Measurements from ENCODE around the gene NSUN6. TPM values are rescaled to one million over a fixed set of nuclear protein-coding genes. Genes with fewer than 3 reads are reported as not detected.

Gene NSUN6
- total and polyA plus RNA-seq, 4 donors = 4.1 to 13.5 (median 10.5) TPM

GRCh38 chr10:18567343-18567856 lies 84.0 kb downstream of the NSUN6 start:
- H3K36me3 ChIP-seq (ENCODE audit: control insufficient read depth in 1 of 2, insufficient read depth in 2 of 2, low read length in 1 of 2) = no peaks in the 10 kb centered on the region
- no peaks in the 10 kb centered on the region for H3K27me3 ChIP-seq (ENCODE audit: control insufficient read depth in 1 of 2, insufficient read depth in 2 of 2, low read length in 1 of 2)
- no peaks in the 10 kb centered on the region for H3K4me1 ChIP-seq (ENCODE audit: control insufficient read depth in 1 of 2, insufficient read depth in 2 of 2, low read length in 2 of 2)
- WGBS, 2 donors = 97 to 98% methylated on average over 3 of the region's 3 CpGs
- H3K4me3 ChIP-seq (ENCODE audit: low read length in 2 of 2) = no peak overlapping the region
- ATAC-seq (ENCODE audit: low FRiP score) (no peak), DNase-seq (no peak)
- intact Hi-C loops (cut with DNase I) = no loop called here
- no peak overlapping the region for H3K27ac ChIP-seq (ENCODE audit: low read depth in 1 of 2, low read length in 2 of 2)
- H3K9me3 ChIP-seq (ENCODE audit: control insufficient read depth, low read length) = no peaks in the 10 kb centered on the region

GRCh38 chr10:18566177-18566576 lies 85.2 kb downstream of the NSUN6 start:
- H3K27me3 ChIP-seq (ENCODE audit: control insufficient read depth in 1 of 2, insufficient read depth in 2 of 2, low read length in 1 of 2) = no peaks in the 10 kb centered on the region
- ATAC-seq (ENCODE audit: low FRiP score) (no peak), DNase-seq (no peak)
- H3K4me3 ChIP-seq (ENCODE audit: low read length in 2 of 2) = no peak overlapping the region
- no peaks in the 10 kb centered on the region for H3K36me3 ChIP-seq (ENCODE audit: control insufficient read depth in 1 of 2, insufficient read depth in 2 of 2, low read length in 1 of 2)
- H3K9me3 ChIP-seq (ENCODE audit: control insufficient read depth, low read length) = no peaks in the 10 kb centered on the region
- WGBS, 2 donors = 83 to 97% methylated on average over 4 of the region's 4 CpGs
- H3K4me1 ChIP-seq (ENCODE audit: control insufficient read depth in 1 of 2, insufficient read depth in 2 of 2, low read length in 2 of 2) = no peaks in the 10 kb centered on the region
- intact Hi-C loops (cut with DNase I) = no loop called here
- no peak overlapping the region for H3K27ac ChIP-seq (ENCODE audit: low read depth in 1 of 2, low read length in 2 of 2)

- Histone ChIP-seq H3K27me3 (ENCODE audit: control insufficient read depth in 1 of 2, insufficient read depth in 2 of 2, low read length in 1 of 2) (no peaks in the 10 kb centered on the region), H3K9me3 (ENCODE audit: control insufficient read depth, low read length) (no peaks in the 10 kb centered on the region), H3K4me1 (ENCODE audit: control insufficient read depth in 1 of 2, insufficient read depth in 2 of 2, low read length in 2 of 2) (no peaks in the 10 kb centered on the region), H3K27ac (ENCODE audit: low read depth in 1 of 2, low read length in 2 of 2) (no peak overlapping the region), H3K4me3 (ENCODE audit: low read length in 2 of 2) (no peak overlapping the region), H3K36me3 (ENCODE audit: control insufficient read depth in 1 of 2, insufficient read depth in 2 of 2, low read length in 1 of 2) (no peaks in the 10 kb centered on the region)
- WGBS, 2 donors = 97 to 98% methylated on average over 5 of the region's 5 CpGs
- DNase-seq (no peak), ATAC-seq (ENCODE audit: low FRiP score) (no peak)
- intact Hi-C loops (cut with DNase I) = no loop called here
Measured at GRCh38 chr10:18565006-18565405, 86.4 kb downstream of the NSUN6 start.

GRCh38 chr10:18563003-18563726 lies 88.2 kb downstream of the NSUN6 start:
- H3K36me3 ChIP-seq (ENCODE audit: control insufficient read depth in 1 of 2, insufficient read depth in 2 of 2, low read length in 1 of 2) = no peaks in the 10 kb centered on the region
- no peak overlapping the region for H3K4me3 ChIP-seq (ENCODE audit: low read length in 2 of 2)
- no peak for DNase-seq

GRCh38 chr10:18561861-18562551 lies 89.4 kb downstream of the NSUN6 start:
- H3K27me3 ChIP-seq (ENCODE audit: control insufficient read depth in 1 of 2, insufficient read depth in 2 of 2, low read length in 1 of 2) = no peaks in the 10 kb centered on the region
- no peak for ATAC-seq (ENCODE audit: low FRiP score)
- 97 to 98% methylated on average over 8 of the region's 8 CpGs for WGBS, 2 donors
- H3K9me3 ChIP-seq (ENCODE audit: control insufficient read depth, low read length) = no peaks in the 10 kb centered on the region
- DNase-seq = no peak
- no peak overlapping the region for H3K4me3 ChIP-seq (ENCODE audit: low read length in 2 of 2)
- intact Hi-C loops (cut with DNase I) = no loop called here
- no peaks in the 10 kb centered on the region for H3K4me1 ChIP-seq (ENCODE audit: control insufficient read depth in 1 of 2, insufficient read depth in 2 of 2, low read length in 2 of 2)
- no peak overlapping the region for H3K27ac ChIP-seq (ENCODE audit: low read depth in 1 of 2, low read length in 2 of 2)
- peaks cover 0 to 2% of the 10 kb centered on the region in 2 donors for H3K36me3 ChIP-seq (ENCODE audit: control insufficient read depth in 1 of 2, insufficient read depth in 2 of 2, low read length in 1 of 2)

More at GRCh38 chr10:18563003-18563726, 88.2 kb downstream of the NSUN6 start:
- 97 to 98% methylated on average over 6 of the region's 6 CpGs for WGBS, 2 donors
- Histone ChIP-seq H3K4me1 (ENCODE audit: control insufficient read depth in 1 of 2, insufficient read depth in 2 of 2, low read length in 2 of 2) (no peaks in the 10 kb centered on the region), H3K27ac (ENCODE audit: low read depth in 1 of 2, low read length in 2 of 2) (no peak overlapping the region), H3K9me3 (ENCODE audit: control insufficient read depth, low read length) (no peaks in the 10 kb centered on the region), H3K27me3 (ENCODE audit: control insufficient read depth in 1 of 2, insufficient read depth in 2 of 2, low read length in 1 of 2) (no peaks in the 10 kb centered on the region)
- ATAC-seq (ENCODE audit: low FRiP score) = no peak
- intact Hi-C loops (cut with DNase I) = no loop called here

- Histone ChIP-seq H3K36me3 (ENCODE audit: control insufficient read depth in 1 of 2, insufficient read depth in 2 of 2, low read length in 1 of 2) (peaks cover 0 to 3% of the 10 kb centered on the region in 2 donors), H3K27ac (ENCODE audit: low read depth in 1 of 2, low read length in 2 of 2) (no peak overlapping the region), H3K9me3 (ENCODE audit: control insufficient read depth, low read length) (no peaks in the 10 kb centered on the region), H3K4me1 (ENCODE audit: control insufficient read depth in 1 of 2, insufficient read depth in 2 of 2, low read length in 2 of 2) (no peaks in the 10 kb centered on the region), H3K27me3 (ENCODE audit: control insufficient read depth in 1 of 2, insufficient read depth in 2 of 2, low read length in 1 of 2) (no peaks in the 10 kb centered on the region), H3K4me3 (ENCODE audit: low read length in 2 of 2) (no peak overlapping the region)
- DNase-seq (no peak), ATAC-seq (ENCODE audit: low FRiP score) (no peak)
- intact Hi-C loops (cut with DNase I) = no loop called here
- 96% methylated on average over 1 of the region's 1 CpG for WGBS, 2 donors
Measured at GRCh38 chr10:18557960-18558359, 93.4 kb downstream of the NSUN6 start.

GRCh38 chr10:18556522-18557147 lies 94.8 kb downstream of the NSUN6 start:
- H3K9me3 ChIP-seq (ENCODE audit: control insufficient read depth, low read length) = no peaks in the 10 kb centered on the region

GRCh38 chr10:18554479-18554878 lies 96.9 kb downstream of the NSUN6 start:
- H3K36me3 ChIP-seq (ENCODE audit: control insufficient read depth in 1 of 2, insufficient read depth in 2 of 2, low read length in 1 of 2) = peaks cover 0 to 3% of the 10 kb centered on the region in 2 donors

More at GRCh38 chr10:18556522-18557147, 94.8 kb downstream of the NSUN6 start:
- H3K27ac ChIP-seq (ENCODE audit: low read depth in 1 of 2, low read length in 2 of 2) = no peak overlapping the region
- no peak overlapping the region for H3K4me3 ChIP-seq (ENCODE audit: low read length in 2 of 2)
- no peaks in the 10 kb centered on the region for H3K27me3 ChIP-seq (ENCODE audit: control insufficient read depth in 1 of 2, insufficient read depth in 2 of 2, low read length in 1 of 2)
- intact Hi-C loops (cut with DNase I) = no loop called here
- WGBS, 2 donors = 96 to 98% methylated on average over 3 of the region's 3 CpGs
- DNase-seq (no peak), ATAC-seq (ENCODE audit: low FRiP score) (no peak)
- H3K4me1 ChIP-seq (ENCODE audit: control insufficient read depth in 1 of 2, insufficient read depth in 2 of 2, low read length in 2 of 2) = no peaks in the 10 kb centered on the region
- peaks cover 0 to 3% of the 10 kb centered on the region in 2 donors for H3K36me3 ChIP-seq (ENCODE audit: control insufficient read depth in 1 of 2, insufficient read depth in 2 of 2, low read length in 1 of 2)

More at GRCh38 chr10:18554479-18554878, 96.9 kb downstream of the NSUN6 start:
- ATAC-seq (ENCODE audit: low FRiP score) (no peak), DNase-seq (no peak)
- intact Hi-C loops (cut with DNase I) = no loop called here
- H3K9me3 ChIP-seq (ENCODE audit: control insufficient read depth, low read length) = no peaks in the 10 kb centered on the region
- H3K4me1 ChIP-seq (ENCODE audit: control insufficient read depth in 1 of 2, insufficient read depth in 2 of 2, low read length in 2 of 2) = no peaks in the 10 kb centered on the region
- H3K4me3 ChIP-seq (ENCODE audit: low read length in 2 of 2) = no peak overlapping the region
- no peaks in the 10 kb centered on the region for H3K27me3 ChIP-seq (ENCODE audit: control insufficient read depth in 1 of 2, insufficient read depth in 2 of 2, low read length in 1 of 2)
- H3K27ac ChIP-seq (ENCODE audit: low read depth in 1 of 2, low read length in 2 of 2) = no peak overlapping the region
- WGBS, 2 donors = 97% methylated on average over 3 of the region's 3 CpGs
